GM19351 (cell line): ENCODE data around the gene XRCC3.

Experiments used
- ATAC-seq: cut with Tn5 transposase; IDR thresholded peaks from one replicate; pipeline ENCODE4 v1.9.1; 2021; ENCODE audit warnings: mild to moderate bottlenecking, moderate library complexity; ENCODE audit not compliant: unreplicated experiment

The XRCC3 gene

DNA sequence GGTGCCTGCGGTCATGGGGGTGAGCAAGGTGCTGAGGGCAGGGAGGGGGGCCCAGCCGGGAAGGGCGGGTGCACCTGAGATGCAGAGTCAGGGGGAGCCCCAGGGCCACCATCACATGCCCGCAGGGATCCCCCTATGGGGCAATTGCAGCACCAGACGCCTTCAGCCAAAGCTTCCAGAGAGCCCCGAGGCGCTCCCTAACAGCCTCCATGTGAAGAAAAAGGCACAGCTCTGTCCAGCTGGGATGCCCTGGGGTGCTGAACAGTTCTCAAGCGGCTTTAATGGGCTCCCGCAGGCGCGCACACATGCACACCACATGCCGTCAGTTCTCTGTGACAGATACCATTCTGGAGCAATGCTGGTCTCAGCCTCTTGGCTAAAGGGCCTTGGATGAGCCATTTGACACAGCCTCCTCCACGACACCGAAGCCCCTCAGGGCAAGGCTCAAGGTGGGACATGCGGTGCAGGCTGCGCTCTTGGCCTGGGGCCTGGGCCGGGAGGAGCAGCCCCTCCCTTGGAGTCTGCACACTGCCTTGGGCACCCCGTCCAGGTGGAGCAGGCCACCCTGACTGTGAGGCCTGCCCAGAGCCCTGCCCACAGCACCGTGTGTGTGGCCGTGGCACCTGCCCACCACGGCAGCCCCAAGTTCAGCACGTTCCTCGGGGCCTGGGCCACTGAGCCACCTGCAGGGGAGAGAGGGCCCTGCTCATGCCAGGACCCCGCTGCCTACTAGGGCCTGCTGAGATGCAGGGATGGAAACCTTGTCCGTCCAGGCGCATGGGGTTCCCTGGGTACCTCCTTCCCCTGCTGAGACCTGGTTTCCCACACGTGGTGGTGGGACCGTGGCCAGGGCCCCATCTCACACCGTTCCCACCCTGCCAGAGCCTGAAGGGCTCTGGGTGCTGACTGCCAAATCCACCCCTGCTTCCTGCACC, 7.7 kb downstream of the XRCC3 start:
- ATAC-seq, result no peak

GRCh38 chr14:103706551-103707328, 8.5 kb downstream of the XRCC3 start:
- ATAC-seq, result no peak

DNA sequence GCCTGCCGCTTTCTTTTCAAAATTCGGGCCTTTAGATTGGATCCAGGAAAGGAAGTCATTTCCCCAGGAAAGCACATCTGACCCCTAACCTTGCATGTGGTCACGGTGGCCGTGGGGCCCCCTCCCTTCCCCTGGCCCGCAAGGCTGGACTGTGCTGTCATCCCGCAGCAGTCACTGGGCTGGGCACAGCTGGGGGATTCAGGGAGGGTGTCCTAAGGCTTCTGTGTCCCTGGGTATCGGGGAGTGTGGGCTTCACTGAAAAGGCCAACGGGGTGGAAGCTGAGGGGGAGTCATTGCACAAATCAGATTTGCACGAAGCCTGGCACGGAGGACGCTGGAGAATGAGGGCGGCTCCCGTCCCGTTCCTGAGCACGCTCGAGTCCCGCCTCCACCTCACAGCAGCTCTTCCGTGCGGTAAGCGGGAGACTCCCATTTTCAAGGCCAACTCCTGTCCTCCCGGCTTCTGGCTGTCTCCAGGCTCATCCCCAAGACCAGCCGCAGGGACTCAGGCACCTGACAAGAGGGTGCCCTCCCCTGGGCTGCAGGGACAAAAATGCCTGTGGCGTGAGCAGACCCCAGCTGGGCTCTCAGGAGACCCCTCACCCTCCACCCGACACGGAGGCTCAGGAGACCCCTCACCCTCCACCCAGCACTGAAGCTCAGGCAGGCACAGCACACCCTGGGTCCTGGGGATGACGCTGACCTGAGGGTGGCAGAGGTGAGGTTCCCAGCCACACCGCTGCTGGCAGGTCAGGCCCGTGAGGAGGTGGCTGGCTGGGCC, 9.6 kb downstream of the XRCC3 start:
- ATAC-seq, result no peak

- no peak for ATAC-seq
Observed at GRCh38 chr14:103705118-103705503, 10.1 kb downstream of the XRCC3 start.

DNA sequence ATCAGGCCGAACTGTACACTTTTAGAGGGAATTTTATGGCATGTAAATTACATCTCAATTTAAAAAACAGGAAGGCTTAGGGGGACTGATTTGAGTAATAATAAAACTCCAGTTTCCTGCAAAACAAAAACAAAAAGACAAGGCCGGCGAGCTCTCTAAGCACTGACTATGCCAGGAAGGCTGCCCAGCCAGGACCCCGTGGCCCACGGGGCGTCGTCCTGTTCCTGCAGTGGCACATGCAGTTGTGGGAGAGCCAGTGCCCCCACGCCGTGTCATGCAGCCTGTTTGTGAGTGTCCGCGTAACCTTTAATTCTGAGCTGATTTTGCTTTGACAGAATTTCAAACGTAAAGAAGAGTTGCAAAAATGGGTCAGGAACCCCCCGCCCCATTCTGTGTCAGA, 10.5 kb downstream of the XRCC3 start:
- ATAC-seq, result no peak

- no peak for ATAC-seq
Observed at GRCh38 chr14:103703433-103704385, 11.5 kb downstream of the XRCC3 start.

- no peak for ATAC-seq
Observed at GRCh38 chr14:103702497-103703432, 12.5 kb downstream of the XRCC3 start.

GRCh38 chr14:103702095-103702494, 13.2 kb downstream of the XRCC3 start:
- no peak for ATAC-seq

GRCh38 chr14:103700753-103701490, 14.3 kb downstream of the XRCC3 start:
- no peak for ATAC-seq

DNA sequence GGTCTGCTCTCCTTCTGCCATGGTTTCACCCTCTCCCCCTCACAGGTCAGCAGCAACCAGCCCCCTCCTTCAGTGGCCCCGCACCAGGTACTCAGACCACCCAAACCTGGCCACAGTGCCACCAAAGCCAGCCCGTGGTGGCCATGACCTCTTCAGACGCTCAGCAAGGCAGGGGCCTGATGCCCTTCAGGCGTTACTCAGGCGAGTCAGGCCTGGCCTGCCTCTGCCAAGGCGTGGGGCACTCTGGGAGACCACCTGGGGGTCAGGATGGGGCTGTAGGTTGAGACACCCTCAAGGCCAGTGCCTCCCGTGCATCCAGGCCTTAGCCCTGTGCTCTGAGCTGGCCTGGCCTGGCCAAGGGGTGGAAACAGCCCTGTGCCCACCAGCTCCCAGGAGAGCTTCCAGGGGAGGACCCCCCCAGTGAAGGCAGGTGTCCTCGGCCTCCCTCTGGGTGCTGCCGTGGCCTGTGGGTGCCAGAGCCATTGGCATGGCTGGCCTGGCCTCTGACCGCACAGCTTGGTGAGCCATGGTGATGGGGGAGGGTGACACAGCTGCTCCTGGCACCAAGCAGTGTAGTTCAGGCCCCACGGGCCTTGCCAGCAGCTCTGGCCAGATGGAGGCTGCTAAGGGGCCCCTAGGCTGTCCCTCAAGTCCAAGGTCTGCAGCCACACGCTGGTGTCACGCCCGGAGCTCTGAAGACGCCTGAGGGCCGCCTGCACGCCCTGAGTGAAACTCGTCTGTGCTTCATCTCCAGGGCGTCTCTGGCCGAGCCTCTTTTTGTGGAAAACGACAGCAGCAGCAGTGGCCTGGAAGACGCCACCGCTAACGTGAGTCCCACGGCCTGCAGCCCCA, 15.1 kb downstream of the XRCC3 start:
- no peak for ATAC-seq

GRCh38 chr14:103699261-103699661, 16.0 kb downstream of the XRCC3 start:
- no peak for ATAC-seq

GRCh38 chr14:103698380-103699260, 16.6 kb downstream of the XRCC3 start:
- no peak for ATAC-seq

DNA sequence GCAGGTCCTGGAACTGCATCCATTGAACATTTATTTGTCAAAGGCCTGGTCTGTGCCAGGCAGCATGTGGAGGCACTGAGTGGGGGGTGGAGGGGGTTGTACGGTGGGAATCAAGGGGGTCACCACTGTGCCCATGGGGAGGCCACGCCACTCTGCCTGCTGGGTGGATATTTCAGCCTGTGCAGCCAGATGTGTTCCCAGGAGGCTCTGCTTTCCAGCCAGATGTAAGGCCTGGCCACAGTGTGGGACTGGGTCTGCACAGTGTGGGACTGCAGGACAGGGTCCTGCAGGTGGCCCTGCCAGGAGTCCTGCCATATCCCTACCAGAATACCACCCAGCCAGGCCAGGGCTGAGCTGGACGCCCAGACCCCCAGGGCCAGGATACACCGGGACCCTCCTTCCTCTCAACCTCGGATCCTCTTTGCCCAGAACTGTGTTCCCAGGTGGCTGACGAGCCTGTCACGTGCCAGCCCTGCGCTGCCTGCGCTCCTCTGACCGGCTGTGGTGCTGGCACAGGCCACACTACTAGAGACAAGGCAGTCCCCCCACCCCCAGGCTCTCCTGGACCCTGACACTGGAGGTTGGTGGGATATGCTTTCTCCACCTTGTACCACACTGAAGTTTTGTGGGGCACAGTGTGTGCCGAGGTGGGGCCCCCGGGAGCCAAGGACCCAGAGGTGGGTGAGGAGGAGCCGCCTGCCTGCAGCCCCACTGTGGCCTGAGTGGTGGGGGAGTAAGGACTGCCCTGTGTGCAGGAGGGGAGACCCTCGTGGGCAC, 17.5 kb downstream of the XRCC3 start:
- ATAC-seq, result no peak

DNA sequence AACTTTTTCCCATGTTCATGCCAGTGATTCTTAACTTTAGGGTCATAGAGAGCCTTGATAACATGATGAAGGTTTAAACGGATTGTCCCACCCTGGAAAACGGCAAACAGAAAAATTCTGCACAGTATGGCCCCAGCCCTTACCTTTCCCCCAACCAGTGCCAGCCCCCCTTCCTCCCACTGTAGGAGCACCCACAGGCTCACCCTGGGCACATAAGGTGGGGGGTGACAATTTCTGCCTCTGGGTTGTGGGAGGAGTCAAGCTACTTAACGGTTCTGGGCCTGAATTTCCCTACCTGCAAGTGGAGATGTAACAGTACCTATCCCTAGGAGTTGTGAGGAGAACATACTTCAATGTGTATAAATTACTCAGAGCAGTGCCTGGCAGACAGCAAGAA, 18.0 kb downstream of the XRCC3 start:
- no peak for ATAC-seq

DNA sequence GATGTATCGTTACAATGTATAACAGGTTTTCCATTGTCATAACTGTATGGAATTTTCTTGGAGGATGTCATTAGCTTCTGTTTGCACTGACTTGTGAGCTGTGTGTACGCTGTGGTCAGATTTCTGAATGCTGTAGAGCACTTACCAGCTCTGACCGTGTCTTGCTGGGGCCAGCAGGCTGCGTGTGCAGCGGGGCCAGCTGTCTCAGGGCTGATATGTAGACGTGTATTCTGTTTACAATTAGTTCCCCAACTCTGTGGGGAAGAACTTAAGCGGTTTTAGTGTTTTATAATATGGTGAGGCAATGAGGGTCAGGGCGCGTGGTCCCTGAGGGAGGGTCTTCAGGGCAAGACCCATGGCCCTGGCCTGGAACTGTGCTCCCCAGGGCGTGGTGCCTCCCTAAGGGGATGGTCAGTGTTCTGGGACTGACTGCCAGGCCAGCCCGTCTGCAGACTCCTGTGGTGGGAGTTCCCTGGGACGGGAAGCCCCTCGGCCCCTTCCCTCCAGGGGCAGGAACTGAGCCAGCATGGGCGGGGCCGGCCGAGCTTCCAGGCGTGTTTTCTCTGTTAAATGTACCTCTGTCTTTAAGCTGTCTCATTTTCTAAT, 18.7 kb downstream of the XRCC3 start:
- ATAC-seq, result no peak
